Endothelial cell of umbilical vein (primary cell): ENCODE results near the gene LCN6. TPM values are rescaled to one million over a fixed set of nuclear protein-coding genes. Genes with fewer than 3 reads are reported as not detected.

Experiments
- BruUV-seq: library from RNA; stranded (reverse); fragments of 400-500 nt; replicated peaks from 2 replicates; lab custom pipeline; 2021; lab: Mats Ljungman, UMichigan
- CTCF ChIA-PET: fragments of 300-600, 350-600 bp; sonication (Branson Sonifier 250); formaldehyde crosslinking; loops from one replicate; lab custom pipeline; 2021; ENCODE audit warnings: antibody characterized with exemption, inconsistent platforms; lab: Charles Lee
- POLR2A ChIA-PET: fragments of 300-600, 350-600 bp; sonication (Branson Sonifier 250); formaldehyde crosslinking; loops from one replicate; lab custom pipeline; 2021; ENCODE audit warnings: antibody characterized with exemption, inconsistent platforms; lab: Charles Lee
- DNase-seq: peaks from one replicate; pipeline ENCODE4 v3.0.0-alpha.2; 2011; ENCODE audit warnings: low read depth, low spot score
- FAIRE-seq: peaks from 2 replicates; lab custom pipeline; 2011; peaks lifted over from hg19 to GRCh38; lab: Jason Lieb, UNC
- H2AFZ ChIP-seq: 2 replicates; pipeline ENCODE4 v1.6.0; 2012; ENCODE audit warnings: low read depth, low read length, control low read depth, inconsistent platforms
- H3K27ac ChIP-seq: 2 replicates; pipeline ENCODE4 v1.5.1; 2011; ENCODE audit warnings: low read depth, mild to moderate bottlenecking, control low read depth, low read length, moderate library complexity; ENCODE audit not compliant: insufficient read depth
- H3K27me3 ChIP-seq, 2 experiments: 2 replicates each; pipeline versions ENCODE4 v1.6.0 to v1.6.1; 2011; ENCODE audit warnings: low read length in 2 of 2, mixed read lengths in 1 of 2; ENCODE audit not compliant: control insufficient read depth in 2 of 2, insufficient read depth in 2 of 2
- H3K36me3 ChIP-seq, 2 experiments: 2 replicates in 1 of 2; 3 replicates in 1 of 2; pipeline ENCODE4 v1.5.1; 2011; ENCODE audit warnings: low read length in 2 of 2, mild to moderate bottlenecking in 1 of 2, moderate library complexity in 1 of 2; ENCODE audit not compliant: control insufficient read depth in 2 of 2, insufficient read depth in 2 of 2; ENCODE audit errors: extremely low read depth in 1 of 2
- H3K4me1 ChIP-seq: 3 replicates; pipeline ENCODE4 v1.5.1; 2011; ENCODE audit warnings: mild to moderate bottlenecking, low read length; ENCODE audit not compliant: control insufficient read depth, insufficient read depth; ENCODE audit errors: extremely low read depth
- H3K4me2 ChIP-seq: 2 replicates; pipeline ENCODE4 v1.6.1; 2011; ENCODE audit warnings: low read length, control low read depth, mixed read lengths; ENCODE audit not compliant: insufficient read depth
- H3K4me3 ChIP-seq, 3 experiments: fragments of 200-600 bp in 1 of 3; sonication (generic), shearing (Covaris generic) in 1 of 3; replicated peaks in 1 of 3; 2 replicates each; pipeline ENCODE4 v1.5.1; 2011 to 2016; ENCODE audit warnings: control low read depth in 3 of 3, low read length in 3 of 3, mild to moderate bottlenecking in 2 of 3, inconsistent platforms in 1 of 3, low read depth in 1 of 3, moderate library complexity in 1 of 3; ENCODE audit not compliant: insufficient read depth in 1 of 3
- H3K79me2 ChIP-seq: 2 replicates; pipeline ENCODE4 v1.6.0; 2012; ENCODE audit warnings: low read length, inconsistent platforms; ENCODE audit not compliant: control insufficient read depth, insufficient read depth
- H3K9ac ChIP-seq: replicated peaks from 2 replicates; pipeline ENCODE3; 2011; ENCODE audit warnings: low read length, control low read depth; ENCODE audit not compliant: insufficient read depth; ENCODE audit errors: extremely low read depth
- H3K9me1 ChIP-seq: replicated peaks from 3 replicates; pipeline ENCODE4 v1.6.0; 2011; ENCODE audit warnings: mild to moderate bottlenecking, low read length; ENCODE audit not compliant: control insufficient read depth, insufficient read depth; ENCODE audit errors: extremely low read depth
- H3K9me3 ChIP-seq: replicated peaks from 2 replicates; pipeline ENCODE4 v1.5.1; 2012; ENCODE audit warnings: low read length, inconsistent platforms; ENCODE audit not compliant: control insufficient read depth, insufficient read depth
- H4K20me1 ChIP-seq: replicated peaks from 2 replicates; pipeline ENCODE3; 2011; ENCODE audit warnings: mild to moderate bottlenecking, low read length; ENCODE audit not compliant: control insufficient read depth, insufficient read depth; ENCODE audit errors: extremely low read depth
- EZH2 ChIP-seq: IDR thresholded peaks from 2 replicates; pipeline ENCODE4 v1.6.1; 2012; ENCODE audit warnings: borderline replicate concordance, low read depth, mild to moderate bottlenecking, moderate library complexity, low read length, inconsistent platforms; ENCODE audit not compliant: severe bottlenecking
- JUN ChIP-seq: IDR thresholded peaks from 2 replicates; pipeline ENCODE4 v1.6.1; 2011; ENCODE audit warnings: borderline replicate concordance, low read depth; ENCODE audit not compliant: insufficient read length, insufficient read depth
- POLR2A ChIP-seq: IDR thresholded peaks from 2 replicates; pipeline ENCODE4 v1.6.1; 2012; ENCODE audit warnings: low read depth, mild to moderate bottlenecking, control low read depth, low read length
- POLR2AphosphoS5 ChIP-seq: IDR thresholded peaks from 2 replicates; pipeline ENCODE4 v1.6.1; 2012; ENCODE audit warnings: low read depth, mild to moderate bottlenecking, control low read depth, low read length, moderate library complexity; ENCODE audit not compliant: insufficient read depth
- dilution Hi-C: fragments of 300-500 bp; cut with MboI; formaldehyde crosslinking; loops from one replicate; pipeline ENCODE4 v1.15.0; 2019; ENCODE audit warnings: low sequenced_read_pairs; ENCODE audit not compliant: extremely low pct_ligation_motif_present
- intact Hi-C: fragments of 100-400 bp; cut with micrococcal nuclease; formaldehyde crosslinking; loops from one replicate; pipeline ENCODE4 v1.10.0; 2022
- polyA plus RNA-seq, 4 experiments: library from polyadenylated mRNA; depleted of rRNA in 3 of 4; stranded (reverse) in 3 of 4; unstranded in 1 of 4; fragments of >200 nt; gene quantifications; 2 replicates each; pipeline versions ENCODE4 v1.2.1 to v1.2.3, GENCODE V29; 2011 to 2012; ENCODE audit warnings: missing spikeins in 1 of 4
- total RNA-seq: library from RNA; stranded (reverse); gene quantifications from 2 replicates; pipeline ENCODE4 v1.2.3, GENCODE V29; 2021
- TF ChIP-seq, protein P1 (sequence below): IDR thresholded peaks from 2 replicates; pipeline ENCODE4 v1.6.1; 2011; ENCODE audit not compliant: insufficient read depth, insufficient read length

The LCN6 gene
- total and polyA plus RNA-seq, 2 donors (not counting 3 experiments of a cell fraction or from before 2014, with no cell fraction given): 0.17 TPM; not detected in 1

DNA sequence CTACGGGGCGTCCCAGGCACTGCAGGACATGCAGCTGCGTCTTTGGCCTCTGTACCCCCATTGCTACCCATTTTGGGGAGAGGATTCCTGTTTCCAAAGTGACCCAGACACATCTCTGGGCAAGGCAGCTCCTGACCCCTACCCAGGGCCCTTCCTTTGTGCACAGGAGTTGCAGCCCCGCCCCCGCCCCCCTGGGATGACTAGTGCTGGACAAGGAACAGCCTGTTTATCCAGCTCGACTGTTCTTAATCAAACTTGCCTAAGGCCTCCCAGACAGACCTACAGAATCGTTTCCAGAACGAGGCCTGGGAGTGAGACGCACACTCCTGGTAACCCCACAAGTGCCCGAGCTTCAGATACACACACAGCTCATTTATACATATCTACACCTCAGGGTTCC lies 22.7 kb downstream of the LCN6 start:
- DNase-seq: peak; percentile 67
- Histone ChIP-seq H3K79me2 (peaks cover 81% of the 10 kb centered on the region), H3K4me1 (peaks cover 53% of the 10 kb centered on the region), H3K27ac (peak overlapping the region; percentile 30), H3K36me3 (peaks cover 12 to 36% of the 10 kb centered on the region in 2 experiments), H2AFZ (no peak overlapping the region), H3K27me3 (no peaks in the 10 kb centered on the region), H3K4me2 (peak overlapping the region; percentile 67), H3K4me3 (peak overlapping the region; percentile 3 to 89 (median 70)), H3K9ac (peak overlapping the region; percentile 67), H4K20me1 (no peaks in the 10 kb centered on the region), H3K9me3 (no peaks in the 10 kb centered on the region), H3K9me1 (no peaks in the 10 kb centered on the region)
- POLR2A ChIA-PET: interaction anchor here (1.1 kb wide), 1 partner anchor 12 kb away, joined by 10 read pairs; no protein-coding TSS in a partner anchor
- FAIRE-seq: no peak
- TF ChIP-seq, protein P1, sequence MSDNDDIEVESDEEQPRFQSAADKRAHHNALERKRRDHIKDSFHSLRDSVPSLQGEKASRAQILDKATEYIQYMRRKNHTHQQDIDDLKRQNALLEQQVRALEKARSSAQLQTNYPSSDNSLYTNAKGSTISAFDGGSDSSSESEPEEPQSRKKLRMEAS: no peak
- TF ChIP-seq POLR2AphosphoS5: no peak
- no peak for TF ChIP-seq JUN
- CTCF ChIA-PET: interaction anchor here (0.6 to 0.9 kb wide), 2 partner anchors 10 to 12 kb away, joined by 3 read pairs; no protein-coding TSS in a partner anchor
- dilution Hi-C loops: no loop called here
- BruUV-seq: no TSS peak
- intact Hi-C loops: loop anchor here (2.0 to 5.0 kb wide), 2 partner anchors 53 to 67 kb away; partner anchors contain the start of gene TMEM141

DNA sequence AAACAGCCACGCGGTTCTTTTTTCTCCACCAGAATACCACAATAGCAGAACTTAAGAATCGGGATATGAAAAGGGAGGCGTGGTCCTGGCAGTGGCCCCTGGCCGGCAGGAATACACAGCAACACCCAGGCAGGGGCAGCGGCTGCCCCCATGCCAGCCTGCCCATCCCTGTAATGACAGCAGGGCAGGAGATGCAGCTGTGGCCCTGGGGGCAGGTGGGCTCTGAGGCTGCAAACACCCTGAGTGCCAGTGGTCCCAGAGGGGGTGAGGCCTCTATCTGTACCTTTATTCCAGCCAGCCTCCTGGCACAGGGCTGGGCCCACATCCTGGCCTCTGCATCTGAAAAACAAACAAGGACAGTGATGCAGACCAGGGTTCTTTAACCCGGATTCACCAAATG lies 23.6 kb downstream of the LCN6 start:
- ChIA-PET POLR2A (no interaction called here), CTCF (interaction anchor here (0.9 kb wide), 1 partner anchor 9 kb away, joined by 3 read pairs; no protein-coding TSS in a partner anchor)
- H3K4me1 ChIP-seq: peaks cover 59% of the 10 kb centered on the region
- no peak overlapping the region for H2AFZ ChIP-seq
- no peak overlapping the region for H3K27ac ChIP-seq
- DNase-seq (no peak), FAIRE-seq (peak; percentile 48)
- H3K9ac ChIP-seq: no peak overlapping the region
- H3K27me3 ChIP-seq: no peaks in the 10 kb centered on the region
- peaks cover 79% of the 10 kb centered on the region for H3K79me2 ChIP-seq
- intact Hi-C loops (loop anchor here (2.0 to 5.0 kb wide), 2 partner anchors 52 to 68 kb away; partner anchors contain the start of gene TMEM141), dilution Hi-C loops (no loop called here)
- H3K4me2 ChIP-seq: peak overlapping the region; percentile 8
- no TSS peak for BruUV-seq
- peaks cover 12 to 36% of the 10 kb centered on the region in 2 experiments for H3K36me3 ChIP-seq
- no peak overlapping the region for H3K4me3 ChIP-seq
- TF ChIP-seq POLR2A (peak; percentile 49), EZH2 (no peak), POLR2AphosphoS5 (peak; percentile 69), JUN (no peak)
- TF ChIP-seq, protein P1: no peak
- no peaks in the 10 kb centered on the region for H3K9me3 ChIP-seq
- H3K9me1 ChIP-seq: no peaks in the 10 kb centered on the region
- no peaks in the 10 kb centered on the region for H4K20me1 ChIP-seq
